Measurements from ENCODE around the gene KDM6B.

Gene KDM6B

GRCh38 chr17:7867881-7868329 is 33.9 kb downstream of the KDM6B start:
- in situ Hi-C loops (cut with MboI; ENCODE audit: low sequenced_read_pairs), result no loop called here

DNA sequence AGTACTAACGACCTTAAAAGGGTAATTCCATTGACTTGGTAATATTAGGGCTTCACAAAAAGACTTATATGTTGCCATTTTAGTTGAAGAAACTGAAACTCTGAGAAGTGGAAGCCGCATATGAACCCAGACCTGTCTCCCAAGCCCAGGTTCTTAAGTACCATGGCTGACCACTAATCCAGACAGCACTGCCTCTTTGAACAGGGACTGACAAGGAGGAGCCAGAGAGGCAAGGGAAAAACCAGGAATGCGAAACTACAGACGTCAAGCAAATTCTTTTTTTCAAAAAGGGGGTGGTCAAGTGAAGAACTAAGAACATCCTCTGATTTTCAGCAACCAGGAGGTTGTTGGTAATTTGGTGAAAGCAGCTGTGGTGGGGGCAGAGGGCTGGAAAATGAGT is 39.0 kb downstream of the KDM6B start:
- in situ Hi-C loops (cut with MboI; ENCODE audit: low sequenced_read_pairs), result no loop called here

DNA sequence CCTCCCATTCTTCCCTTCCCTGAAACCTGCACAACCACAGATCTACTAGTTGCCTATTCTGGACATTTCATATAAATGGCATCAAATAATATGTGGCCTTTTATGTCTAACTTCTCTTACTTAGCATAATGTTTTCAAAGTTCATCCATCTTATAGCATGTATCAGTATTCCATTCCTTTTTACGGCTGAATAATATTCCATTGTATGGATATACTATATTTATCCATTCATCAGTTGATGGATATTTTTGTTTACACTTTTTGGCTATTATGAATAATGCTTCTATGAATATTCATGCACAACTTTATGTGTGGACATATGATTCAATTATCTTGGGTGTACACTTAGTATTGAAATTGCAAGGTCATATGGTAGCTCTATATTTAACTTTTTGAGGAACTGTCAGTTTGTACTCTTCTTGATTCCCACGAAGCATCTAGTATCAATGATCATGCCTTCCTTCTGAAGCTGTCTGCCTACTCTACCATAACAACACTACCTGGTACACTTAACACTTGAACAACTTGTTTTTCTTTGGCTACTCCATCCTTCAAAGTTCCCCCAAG is 41.9 kb downstream of the KDM6B start:
- in situ Hi-C loops (cut with MboI; ENCODE audit: low sequenced_read_pairs), result no loop called here

DNA sequence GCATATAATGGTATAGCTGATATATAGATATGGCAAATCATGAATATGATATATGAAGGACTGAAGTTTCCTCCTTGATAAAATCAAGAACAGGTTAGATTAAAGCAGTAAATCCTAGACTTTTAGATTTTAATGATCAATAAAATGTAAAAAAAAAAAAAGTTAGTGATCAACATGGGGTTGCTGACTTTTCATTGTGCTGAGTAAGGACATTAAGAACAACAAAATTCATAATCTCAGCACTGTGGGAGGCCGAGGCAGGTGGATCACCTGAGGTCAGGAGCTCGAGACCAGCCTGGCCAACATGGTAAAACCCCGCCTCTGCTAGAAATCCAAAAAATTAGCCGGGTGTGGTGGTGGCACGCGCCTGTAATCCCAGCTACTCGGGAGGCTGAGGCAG is 44.2 kb downstream of the KDM6B start:
- in situ Hi-C loops (cut with MboI; ENCODE audit: low sequenced_read_pairs), result no loop called here

- in situ Hi-C loops (cut with MboI; ENCODE audit: low sequenced_read_pairs), result no loop called here
These were observed 46.3 kb downstream of the KDM6B start for GRCh38 chr17:7880076-7880868.

DNA sequence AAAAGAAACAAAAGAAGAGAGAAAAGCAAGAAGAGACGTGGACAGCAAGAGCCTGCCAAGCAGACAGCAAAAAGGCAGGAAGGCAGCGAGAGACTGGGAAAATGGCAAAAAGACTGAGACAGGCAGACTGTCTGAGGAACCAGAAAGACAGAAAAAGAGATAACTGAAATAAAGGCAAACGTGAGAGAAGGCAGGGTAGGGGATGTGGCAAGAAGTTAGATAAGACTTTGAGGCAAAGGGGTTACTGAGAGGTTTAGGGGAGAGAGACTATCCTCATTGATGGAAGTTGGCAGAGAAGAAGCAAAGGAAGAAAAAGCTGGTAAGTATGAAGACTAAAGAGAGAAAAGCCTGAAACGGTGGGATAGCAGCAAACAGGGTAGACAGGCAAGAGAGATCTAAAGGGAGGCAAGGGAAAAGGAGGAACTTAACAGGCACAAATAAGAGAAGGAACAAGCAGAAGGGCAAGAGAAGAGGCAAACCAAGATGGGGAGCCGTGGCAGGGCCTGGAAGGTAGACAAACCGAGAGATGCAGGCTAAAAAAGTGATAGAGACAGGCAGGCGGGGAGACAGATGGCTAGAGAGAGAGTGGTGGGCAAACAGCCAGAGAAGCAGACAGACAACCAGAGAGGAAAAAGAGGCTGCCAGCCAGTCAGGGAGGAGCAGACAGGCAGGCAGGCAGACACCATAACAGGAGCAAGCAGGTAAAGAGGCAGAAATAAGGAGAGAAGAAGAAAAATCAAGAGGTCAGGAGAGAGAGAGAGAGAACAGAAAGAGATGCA is 47.4 kb downstream of the KDM6B start:
- in situ Hi-C loops (cut with MboI; ENCODE audit: low sequenced_read_pairs), result no loop called here

GRCh38 chr17:7882068-7882467 is 48.1 kb downstream of the KDM6B start:
- in situ Hi-C loops (cut with MboI; ENCODE audit: low sequenced_read_pairs), result no loop called here

GRCh38 chr17:7882629-7883028 is 48.6 kb downstream of the KDM6B start:
- in situ Hi-C loops (cut with MboI; ENCODE audit: low sequenced_read_pairs), result no loop called here
